Right lobe of liver (tissue), 4 donors: ENCODE results near the gene TRPM5.

Experiments
- CTCF ChIP-seq, 4 donors: fragments of 200-600 bp in 3 of 4; fragments of 450-650 bp in 1 of 4; IDR thresholded peaks; one replicate each; pipeline versions ENCODE4 v1.5.1 to v1.8.0; 2016 to 2022; ENCODE audit warnings: antibody characterized with exemption in 4 of 4, mild to moderate bottlenecking in 2 of 4
- POLR2A ChIP-seq: fragments of 450-650 bp; IDR thresholded peaks from one replicate; pipeline ENCODE4 v1.6.1; 2017; ENCODE audit warnings: antibody characterized with exemption, mild to moderate bottlenecking
- donor health status: DM: no; HTN: no; CAD: no.
- donor health status: DM: no; HTN: no; CAD: no.
- donor health status: DM: no; HTN: yes; CAD: no.

- TF ChIP-seq CTCF (IDR thresholded peaks at IDR 0.05): no peak
- TF ChIP-seq POLR2A: no peak
Observed at GRCh38 chr11:2441171-2441570, 3.1 kb downstream of the TRPM5 start.
